K562 (cell line): ENCODE measurements around the gene CALY. TPM values are rescaled to one million over a fixed set of nuclear protein-coding genes. Genes with fewer than 3 reads are reported as not detected.

Experiments
- ATAC-seq: fragments of 200-7000 bp; cut with Tn5 transposase; 3 replicates; pipeline ENCODE4 v1.9.1; 2020; ENCODE audit warnings: moderate library complexity
- BruUV-seq: library from RNA; stranded (reverse); fragments of 400-500 nt; replicated peaks from 2 replicates; lab custom pipeline; 2021; lab: Mats Ljungman, UMichigan
- CTCF ChIA-PET: fragments of 300-600 bp; formaldehyde crosslinking; extraction: SDS; loops from one replicate; lab custom pipeline; 2021; ENCODE audit warnings: low intra/inter-chr PET ratio; lab: Yijun Ruan, JAX
- POLR2A ChIA-PET: fragments of 300-600, 350-650 bp; sonication (Branson Sonifier 250); formaldehyde crosslinking; extraction: SDS; loops from one replicate; lab custom pipeline; 2021; ENCODE audit warnings: antibody characterized with exemption, inconsistent platforms; lab: Yijun Ruan, JAX
- DNase-seq, 4 experiments: peaks; one replicate each; pipeline versions ENCODE4 v3.0.0 to v3.0.0-alpha.2; 2011 to 2018; ENCODE audit warnings: low spot score in 3 of 4, mixed read lengths in 3 of 4; ENCODE audit errors: extremely low read depth in 1 of 4
- FAIRE-seq: peaks from 2 replicates; lab custom pipeline; 2011; peaks lifted over from hg19 to GRCh38; lab: Jason Lieb, UNC
- H2AFZ ChIP-seq: 2 replicates; pipeline ENCODE4 v1.6.0; 2011; ENCODE audit warnings: low read depth, low read length, control low read depth, inconsistent platforms
- H3K27ac ChIP-seq: fragments of 200-600 bp; 3 replicates; pipeline ENCODE4 v1.8.0; 2011; ENCODE audit warnings: low read depth, mild to moderate bottlenecking, control low read depth, inconsistent platforms, low read length, moderate library complexity, mixed read lengths; ENCODE audit errors: extremely low read depth
- H3K27me3 ChIP-seq, 2 experiments: fragments of 300-600 bp in 1 of 2; 2 replicates in 1 of 2; 3 replicates in 1 of 2; pipeline versions ENCODE4 v1.6.0 to v1.8.0; 2011; ENCODE audit warnings: inconsistent platforms in 2 of 2, low read length in 2 of 2, mild to moderate bottlenecking in 1 of 2, mixed read lengths in 1 of 2, moderate library complexity in 1 of 2; ENCODE audit not compliant: control insufficient read depth in 2 of 2, insufficient read depth in 2 of 2
- H3K36me3 ChIP-seq: fragments of 300-600 bp; 3 replicates; pipeline ENCODE4 v1.8.0; 2011; ENCODE audit warnings: mild to moderate bottlenecking, low read length, inconsistent platforms; ENCODE audit not compliant: control insufficient read depth, insufficient read depth
- H3K4me1 ChIP-seq, 2 experiments: fragments of 200-600 bp in 1 of 2; replicated peaks in 1 of 2; 2 replicates in 1 of 2; 3 replicates in 1 of 2; pipeline versions ENCODE4 v1.5.1 to v1.8.0; 2011; ENCODE audit warnings: inconsistent platforms in 2 of 2, low read length in 2 of 2, mild to moderate bottlenecking in 1 of 2, mixed read lengths in 1 of 2, moderate library complexity in 1 of 2; ENCODE audit not compliant: control insufficient read depth in 2 of 2, insufficient read depth in 2 of 2
- H3K4me2 ChIP-seq: 2 replicates; pipeline ENCODE4 v1.6.1; 2011; ENCODE audit warnings: low read length, control low read depth, inconsistent platforms, mixed read lengths; ENCODE audit not compliant: insufficient read depth
- H3K4me3 ChIP-seq: fragments of 200-600 bp; sonication (generic), shearing (Covaris generic); 2 replicates; pipeline ENCODE4 v1.5.1; 2016; ENCODE audit warnings: control low read depth, inconsistent platforms
- H3K79me2 ChIP-seq: fragments of 200-600 bp; 3 replicates; pipeline ENCODE4 v1.8.0; 2011; ENCODE audit warnings: low read length, inconsistent platforms; ENCODE audit not compliant: control insufficient read depth, insufficient read depth
- H3K9ac ChIP-seq, 2 experiments: 2 replicates each; pipeline versions ENCODE4 v1.6.0 to v1.6.1; 2011; ENCODE audit warnings: low read depth in 2 of 2, low read length in 2 of 2, control low read depth in 1 of 2, inconsistent platforms in 1 of 2, mild to moderate bottlenecking in 1 of 2, mixed read lengths in 1 of 2; ENCODE audit not compliant: insufficient read depth in 1 of 2
- H3K9me1 ChIP-seq: one replicate; pipeline ENCODE4 v1.6.0; 2011; ENCODE audit warnings: inconsistent platforms, mild to moderate bottlenecking, low read length, moderate library complexity; ENCODE audit not compliant: control insufficient read depth, insufficient read depth
- H3K9me3 ChIP-seq: replicated peaks from 2 replicates; pipeline ENCODE4 v1.5.1; 2011; ENCODE audit warnings: low read depth, low read length, inconsistent platforms; ENCODE audit not compliant: control insufficient read depth, insufficient read depth
- H4K20me1 ChIP-seq: replicated peaks from 2 replicates; pipeline ENCODE4 v1.6.1; 2011; ENCODE audit warnings: low read length, inconsistent platforms, mixed read lengths; ENCODE audit not compliant: control insufficient read depth, insufficient read depth
- BHLHE40 ChIP-seq: IDR thresholded peaks from 2 replicates; pipeline ENCODE4 v1.6.1; 2011; ENCODE audit warnings: low read length, improper control_type of control experiment
- DPF2 ChIP-seq: fragments of 450-650 bp; IDR thresholded peaks from 2 replicates; pipeline ENCODE4 v1.6.1; 2016
- E2F6 ChIP-seq, 2 experiments: IDR thresholded peaks; 2 replicates each; pipeline ENCODE4 v1.6.1; 2011; ENCODE audit warnings: borderline replicate concordance in 1 of 2, control low read depth in 1 of 2, low read depth in 1 of 2, low read length in 1 of 2, mild to moderate bottlenecking in 1 of 2, mixed read lengths in 1 of 2, moderate library complexity in 1 of 2; ENCODE audit not compliant: insufficient read depth in 1 of 2, insufficient read length in 1 of 2, poor library complexity in 1 of 2, severe bottlenecking in 1 of 2; ENCODE audit errors: extremely low read depth in 1 of 2
- L3MBTL2 ChIP-seq: fragments of 450-650 bp; IDR thresholded peaks from 2 replicates; pipeline ENCODE4 v1.6.1; 2016; ENCODE audit warnings: mild to moderate bottlenecking, moderate library complexity
- MAZ ChIP-seq, 2 experiments: fragments of 450-650 bp in 1 of 2; sonication (generic) in 1 of 2; formaldehyde crosslinking; IDR thresholded peaks in 1 of 2; conservative IDR thresholded peaks in 1 of 2; 2 replicates each; pipeline versions ENCODE4 v1.4.0 to v1.5.0; 2020; ENCODE audit warnings: mild to moderate bottlenecking in 1 of 2, missing genetic modification reagents in 1 of 2
- MEIS2 ChIP-seq: fragments of 450-650 bp; IDR thresholded peaks from 2 replicates; pipeline ENCODE4 v1.6.1; 2014; ENCODE audit warnings: mild to moderate bottlenecking; ENCODE audit not compliant: partially characterized antibody
- PBX2 ChIP-seq, 2 experiments: IDR thresholded peaks in 1 of 2; conservative IDR thresholded peaks in 1 of 2; 2 replicates each; pipeline ENCODE4 v1.6.1; 2016; ENCODE audit warnings: low read depth in 2 of 2, mild to moderate bottlenecking in 1 of 2, missing compliant biosample characterization in 1 of 2, missing genetic modification characterization in 1 of 2, moderate library complexity in 1 of 2
- RBBP5 ChIP-seq: fragments of 200-600 bp; sonication (generic); IDR thresholded peaks from 2 replicates; pipeline ENCODE4 v1.6.1; 2012; ENCODE audit warnings: borderline replicate concordance, mild to moderate bottlenecking, low read length, control low read depth, inconsistent platforms; ENCODE audit not compliant: insufficient read depth, poor library complexity, severe bottlenecking
- SOX6 ChIP-seq: fragments of 450-650 bp; IDR thresholded peaks from 2 replicates; pipeline ENCODE4 v1.6.1; 2014; ENCODE audit warnings: mild to moderate bottlenecking
- SP1 ChIP-seq: sonication (generic); formaldehyde crosslinking; IDR thresholded peaks from 2 replicates; pipeline ENCODE4 v1.8.1; 2022; ENCODE audit warnings: mild to moderate bottlenecking, missing genetic modification reagents
- YY1 ChIP-seq, 3 experiments: IDR thresholded peaks; 2 replicates each; pipeline ENCODE4 v1.6.1; 2011; ENCODE audit warnings: low read length in 2 of 3, mild to moderate bottlenecking in 2 of 3, moderate library complexity in 2 of 3, borderline replicate concordance in 1 of 3, control low read depth in 1 of 3, low read depth in 1 of 3; ENCODE audit not compliant: insufficient read depth in 3 of 3, insufficient replicate concordance in 2 of 3, control insufficient read depth in 1 of 3, insufficient read length in 1 of 3; ENCODE audit errors: extremely low read depth in 1 of 3
- ZNF354B ChIP-seq: fragments of 250-450 bp; sonication (Bioruptor Pico); IDR thresholded peaks from 2 replicates; pipeline ENCODE4 v1.4.0; 2020
- WGBS: fragments of 100-300 bp; shearing (Covaris generic); methylation state at CpG from one replicate; pipeline ENCODE4 v1.1.6; 2016; ENCODE audit warnings: low coverage, mixed read lengths; ENCODE audit not compliant: insufficient coverage; ENCODE audit errors: missing lambda C conversion rate; 5-methylcytosine and 5-hydroxymethylcytosine counted together
- in situ Hi-C: fragments of 300-500 bp; cut with MboI; formaldehyde crosslinking; loops from 4 replicates; pipeline ENCODE4 v1.15.0; 2018; ENCODE audit warnings: inconsistent platforms, mixed read lengths
- intact Hi-C: fragments of 100-400 bp; cut with micrococcal nuclease; formaldehyde crosslinking; loops from 2 replicates; pipeline ENCODE4 v1.14.2; 2022
- polyA plus RNA-seq, 8 experiments: library from polyadenylated mRNA; depleted of rRNA in 4 of 8; stranded (reverse) in 5 of 8; unstranded in 3 of 8; fragments of >200 nt; fragmentation: Nextera tagmentation in 2 of 8; fragmentation: Illumina TruSeq in 1 of 8; extraction: Ambion mirVana in 2 of 8; extraction: Trizol in 1 of 8; gene quantifications; 2 replicates each; pipeline versions ENCODE4 v1.2.1 to v1.2.3, GENCODE V29; 2011 to 2014; ENCODE audit warnings: inconsistent platforms in 1 of 8, missing spikeins in 1 of 8
- total RNA-seq, 7 experiments: library from RNA; depleted of rRNA in 6 of 7; stranded (reverse); fragments of >200 nt in 6 of 7; fragmentation: Illumina TruSeq in 2 of 7; extraction: Trizol in 2 of 7; gene quantifications; 2 replicates each; pipeline versions ENCODE4 v1.2.1 to v1.2.3, GENCODE V29; 2011 to 2021; ENCODE audit warnings: low replicate concordance in 1 of 7
- TF ChIP-seq, protein P1 (sequence below): fragments of 450-650 bp; IDR thresholded peaks from 2 replicates; pipeline ENCODE4 v1.6.1; 2016
- TF ChIP-seq, protein P2 (sequence below): sonication (generic); formaldehyde crosslinking; IDR thresholded peaks from 2 replicates; pipeline ENCODE4 v1.9.0; 2022; ENCODE audit warnings: mild to moderate bottlenecking, missing genetic modification reagents

CALY gene
- total and polyA plus RNA-seq, 9 of the 15 experiments (the other 6 are each of a cell fraction or from before 2014, with no cell fraction given): not detected

DNA sequence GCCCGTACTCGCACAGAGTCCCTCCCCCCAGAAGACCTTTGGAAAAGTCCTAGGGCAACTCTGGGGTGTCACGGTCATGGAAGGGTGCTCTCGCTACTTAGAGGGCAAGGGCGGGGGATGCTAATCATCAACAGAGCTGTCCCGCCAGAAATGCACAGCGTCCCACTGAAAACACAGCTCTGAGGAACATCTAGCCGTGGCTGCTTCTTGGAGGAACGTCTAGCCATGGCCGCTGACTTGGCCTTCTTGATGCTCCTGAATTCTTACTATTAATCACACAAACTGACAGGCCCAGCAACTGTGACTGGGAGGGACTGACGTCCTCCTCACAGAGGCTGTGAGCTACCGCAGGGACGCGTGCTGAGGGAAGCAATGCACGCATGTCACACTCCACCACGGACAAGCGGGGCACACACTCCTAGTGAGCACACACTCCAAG is 29.7 kb downstream of the CALY start:
- intact Hi-C loops (no loop called here), in situ Hi-C loops (loop anchor here (5.0 kb wide), 2 partner anchors 60 to 165 kb away; no protein-coding TSS in a partner anchor)
- no peaks in the 10 kb centered on the region for H3K9me1 ChIP-seq
- ATAC-seq (peak; percentile 40), DNase-seq (peak in 2 of 4 experiments; percentile 23 to 71), FAIRE-seq (peak; percentile 61)
- H3K4me2 ChIP-seq: peak overlapping the region; percentile 92
- BruUV-seq: no TSS peak
- no peaks in the 10 kb centered on the region; the same call in 1 of the 2 replicates for H4K20me1 ChIP-seq
- H3K4me3 ChIP-seq: peak overlapping the region; percentile 67; the same call in 1 of the 2 replicates
- H3K9me3 ChIP-seq: no peaks in the 10 kb centered on the region
- peaks cover 68% of the 10 kb centered on the region for H3K79me2 ChIP-seq
- H3K36me3 ChIP-seq: peaks cover 35% of the 10 kb centered on the region; the same call in 2 of the 3 replicates
- WGBS: 14% methylated on average over 17 of the region's 17 CpGs
- CTCF ChIA-PET: no interaction called here
- H3K27me3 ChIP-seq: no peaks in the 10 kb centered on the region
- H3K4me1 ChIP-seq: peaks cover 21 to 47% of the 10 kb centered on the region in 2 experiments
- peak overlapping the region; percentile 75 to 89 for H3K9ac ChIP-seq
- POLR2A ChIA-PET: interaction anchor here (0.7 to 1.4 kb wide), 5 partner anchors 8 to 139 kb away, joined by 3 to 4 read pairs (median 3); no protein-coding TSS in a partner anchor
- H2AFZ ChIP-seq: peak overlapping the region; percentile 19; the same call in 1 of the 2 replicates
- peak overlapping the region; percentile 85 for H3K27ac ChIP-seq
- peak; percentile 35 for TF ChIP-seq RBBP5
- peak; percentile 91 for TF ChIP-seq MEIS2
- TF ChIP-seq, protein P1, sequence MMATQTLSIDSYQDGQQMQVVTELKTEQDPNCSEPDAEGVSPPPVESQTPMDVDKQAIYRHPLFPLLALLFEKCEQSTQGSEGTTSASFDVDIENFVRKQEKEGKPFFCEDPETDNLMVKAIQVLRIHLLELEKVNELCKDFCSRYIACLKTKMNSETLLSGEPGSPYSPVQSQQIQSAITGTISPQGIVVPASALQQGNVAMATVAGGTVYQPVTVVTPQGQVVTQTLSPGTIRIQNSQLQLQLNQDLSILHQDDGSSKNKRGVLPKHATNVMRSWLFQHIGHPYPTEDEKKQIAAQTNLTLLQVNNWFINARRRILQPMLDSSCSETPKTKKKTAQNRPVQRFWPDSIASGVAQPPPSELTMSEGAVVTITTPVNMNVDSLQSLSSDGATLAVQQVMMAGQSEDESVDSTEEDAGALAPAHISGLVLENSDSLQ: peak; percentile 97
- no peak for TF ChIP-seq MAZ (CRISPR knock-in tag; conservative IDR thresholded peaks at IDR 0.05 in 1 of 2, IDR thresholded peaks at IDR 0.05 in 1 of 2)
- TF ChIP-seq DPF2: no peak
- 0 out of 2 replicates have a peak, but pooled peaks have one; percentile 38 for TF ChIP-seq SP1
- TF ChIP-seq SOX6: no peak
- TF ChIP-seq E2F6 (IDR thresholded peaks at IDR 0.05; ENCODE audit: borderline replicate concordance in 1 of 2, extremely low read depth in 1 of 2, insufficient read depth in 1 of 2, insufficient read length in 1 of 2, low read depth in 1 of 2, low read length in 1 of 2, poor library complexity in 1 of 2, severe bottlenecking in 1 of 2): peak; percentile 44 to 86
- no peak for TF ChIP-seq PBX2 (CRISPR knock-in tag; IDR thresholded peaks at IDR 0.05; ENCODE audit: low read depth)
- TF ChIP-seq PBX2 (tag; conservative IDR thresholded peaks at IDR 0.05; ENCODE audit: low read depth): peak; percentile 85
- peak; percentile 53; the same call in 1 of the 2 replicates for TF ChIP-seq BHLHE40
- TF ChIP-seq ZNF354B (CRISPR knock-in tag): no peak
- peak; percentile 56 for TF ChIP-seq L3MBTL2
- TF ChIP-seq, protein P2, sequence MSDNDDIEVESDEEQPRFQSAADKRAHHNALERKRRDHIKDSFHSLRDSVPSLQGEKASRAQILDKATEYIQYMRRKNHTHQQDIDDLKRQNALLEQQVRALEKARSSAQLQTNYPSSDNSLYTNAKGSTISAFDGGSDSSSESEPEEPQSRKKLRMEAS: peak; percentile 71
- TF ChIP-seq YY1 (IDR thresholded peaks at IDR 0.05; ENCODE audit: borderline replicate concordance in 1 of 3, control insufficient read depth in 1 of 3, extremely low read depth in 1 of 3, insufficient read depth in 3 of 3, insufficient read length in 1 of 3, insufficient replicate concordance in 2 of 3, low read depth in 1 of 3, low read length in 2 of 3): peak in 2 of 3 experiments; percentile 14 to 75
